Measurements from ENCODE around the gene SEC24D.

SEC24D gene

DNA sequence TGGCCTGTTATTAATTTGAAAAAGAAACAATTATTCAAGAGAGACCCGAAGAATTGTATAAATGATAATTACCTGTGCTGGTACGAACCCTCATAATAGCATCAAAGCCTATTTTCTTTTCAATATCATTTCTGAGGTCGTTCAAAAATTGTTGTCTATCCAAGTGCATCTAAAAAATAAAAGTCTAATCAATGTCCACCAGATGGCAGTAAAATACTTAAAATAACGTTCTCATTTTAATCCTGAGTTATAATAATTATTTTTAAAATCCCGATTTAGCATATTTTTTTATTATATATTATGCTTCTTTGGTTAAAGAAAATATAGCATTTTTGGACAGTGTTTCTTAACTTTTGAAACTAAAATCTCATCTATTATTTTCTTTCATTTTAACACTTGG lies 95.1 kb downstream of the SEC24D start:
- no peak overlapping the region for H3K4me2 ChIP-seq (ENCODE audit: low read length)
- no peaks in the 10 kb centered on the region for H4K20me1 ChIP-seq (ENCODE audit: control insufficient read depth, insufficient read depth, low read depth, low read length)
- no peaks in the 10 kb centered on the region for H3K79me2 ChIP-seq (ENCODE audit: control insufficient read depth, low read length)
- H3K9me3 ChIP-seq (ENCODE audit: control insufficient read depth, insufficient read depth, low read length): no peaks in the 10 kb centered on the region
- H3K36me3 ChIP-seq (ENCODE audit: control insufficient read depth, low read length): peaks cover 43% of the 10 kb centered on the region
- no peaks in the 10 kb centered on the region for H3K9me2 ChIP-seq (replicated peaks; ENCODE audit: control insufficient read depth, low read length)
- no peak overlapping the region for H3K4me3 ChIP-seq (ENCODE audit: low read length)
- H3K4me1 ChIP-seq (ENCODE audit: control insufficient read depth, low read length): peaks cover 5% of the 10 kb centered on the region; the same call in 1 of the 2 replicates
- no peak for TF ChIP-seq EZH2phosphoT487 (IDR thresholded peaks at IDR 0.05; ENCODE audit: borderline replicate concordance, low read length)
- TF ChIP-seq, protein P1, sequence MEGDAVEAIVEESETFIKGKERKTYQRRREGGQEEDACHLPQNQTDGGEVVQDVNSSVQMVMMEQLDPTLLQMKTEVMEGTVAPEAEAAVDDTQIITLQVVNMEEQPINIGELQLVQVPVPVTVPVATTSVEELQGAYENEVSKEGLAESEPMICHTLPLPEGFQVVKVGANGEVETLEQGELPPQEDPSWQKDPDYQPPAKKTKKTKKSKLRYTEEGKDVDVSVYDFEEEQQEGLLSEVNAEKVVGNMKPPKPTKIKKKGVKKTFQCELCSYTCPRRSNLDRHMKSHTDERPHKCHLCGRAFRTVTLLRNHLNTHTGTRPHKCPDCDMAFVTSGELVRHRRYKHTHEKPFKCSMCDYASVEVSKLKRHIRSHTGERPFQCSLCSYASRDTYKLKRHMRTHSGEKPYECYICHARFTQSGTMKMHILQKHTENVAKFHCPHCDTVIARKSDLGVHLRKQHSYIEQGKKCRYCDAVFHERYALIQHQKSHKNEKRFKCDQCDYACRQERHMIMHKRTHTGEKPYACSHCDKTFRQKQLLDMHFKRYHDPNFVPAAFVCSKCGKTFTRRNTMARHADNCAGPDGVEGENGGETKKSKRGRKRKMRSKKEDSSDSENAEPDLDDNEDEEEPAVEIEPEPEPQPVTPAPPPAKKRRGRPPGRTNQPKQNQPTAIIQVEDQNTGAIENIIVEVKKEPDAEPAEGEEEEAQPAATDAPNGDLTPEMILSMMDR (IDR thresholded peaks at IDR 0.05; ENCODE audit: low read depth, low read length, poor library complexity, severe bottlenecking): no peak
- no peaks in the 10 kb centered on the region for H3K27me3 ChIP-seq (ENCODE audit: control insufficient read depth, low read length)
- H3K27ac ChIP-seq (ENCODE audit: low read depth, low read length): no peak overlapping the region
- no peaks in the 10 kb centered on the region; the same call in 1 of the 2 replicates for H3F3A ChIP-seq (ENCODE audit: control insufficient read depth, insufficient read depth)

DNA sequence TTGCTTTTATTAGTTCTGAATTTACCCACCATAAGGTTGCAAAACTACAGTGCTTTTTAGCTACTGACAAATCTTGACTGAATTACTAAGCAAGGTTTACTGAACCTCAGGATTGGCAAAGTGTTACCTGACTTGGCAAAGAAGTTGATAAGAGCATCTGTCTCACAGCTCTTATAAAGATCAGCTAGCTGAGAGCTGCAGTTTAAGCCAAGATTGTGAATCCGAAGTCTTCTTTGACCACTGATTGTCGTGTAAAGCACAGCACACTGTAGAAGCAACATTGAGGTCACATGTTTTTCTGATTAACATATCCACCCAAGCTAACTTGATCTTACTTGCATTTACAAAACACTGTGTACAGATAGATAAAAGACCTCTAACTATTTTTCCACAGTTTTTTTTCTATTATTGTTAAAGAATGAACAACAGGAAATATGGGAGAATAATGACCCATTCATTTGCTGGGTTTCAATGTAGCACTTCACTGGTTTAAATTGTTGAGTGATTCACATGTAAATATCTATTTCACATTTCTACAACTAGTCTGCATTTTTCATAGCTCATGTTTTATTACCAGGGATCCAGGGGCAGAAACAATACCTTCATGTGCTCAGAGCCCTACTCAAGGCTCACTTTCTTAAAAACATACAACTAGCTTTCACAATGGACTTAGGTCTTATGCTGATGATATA lies 96.8 kb downstream of the SEC24D start:
- Histone ChIP-seq H3K4me1 (ENCODE audit: control insufficient read depth, low read length) (peaks cover 5% of the 10 kb centered on the region; the same call in 1 of the 2 replicates), H3K9me2 (replicated peaks; ENCODE audit: control insufficient read depth, low read length) (no peaks in the 10 kb centered on the region), H3K79me2 (ENCODE audit: control insufficient read depth, low read length) (no peaks in the 10 kb centered on the region), H3F3A (ENCODE audit: control insufficient read depth, insufficient read depth) (no peaks in the 10 kb centered on the region; the same call in 1 of the 2 replicates), H3K9me3 (ENCODE audit: control insufficient read depth, insufficient read depth, low read length) (no peaks in the 10 kb centered on the region), H3K36me3 (ENCODE audit: control insufficient read depth, low read length) (peaks cover 43% of the 10 kb centered on the region), H3K4me2 (ENCODE audit: low read length) (no peak overlapping the region), H3K27ac (ENCODE audit: low read depth, low read length) (no peak overlapping the region), H4K20me1 (ENCODE audit: control insufficient read depth, insufficient read depth, low read depth, low read length) (no peaks in the 10 kb centered on the region), H3K4me3 (ENCODE audit: low read length) (no peak overlapping the region), H3K27me3 (ENCODE audit: control insufficient read depth, low read length) (no peaks in the 10 kb centered on the region)
- TF ChIP-seq, protein P1 (IDR thresholded peaks at IDR 0.05; ENCODE audit: low read depth, low read length, poor library complexity, severe bottlenecking): no peak
- TF ChIP-seq EZH2phosphoT487 (IDR thresholded peaks at IDR 0.05; ENCODE audit: borderline replicate concordance, low read length): no peak

DNA sequence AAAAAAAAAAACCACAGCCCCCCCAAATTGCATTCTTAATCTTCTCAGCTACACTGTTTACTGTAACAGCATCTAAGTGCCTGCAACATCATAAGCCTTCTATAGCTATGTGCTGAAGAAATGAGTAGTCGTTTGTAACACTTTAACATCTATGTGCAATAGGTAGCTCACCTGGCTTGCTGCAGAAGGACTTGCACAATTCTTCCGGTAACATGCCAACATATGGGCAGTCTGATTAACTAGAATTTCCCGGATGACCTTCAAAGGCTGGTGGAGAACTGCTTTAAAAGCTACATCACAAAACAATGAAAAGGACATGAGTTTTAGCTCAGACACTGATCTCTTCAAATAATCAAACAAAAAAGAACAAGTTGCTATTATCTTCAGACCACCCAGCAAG lies 97.8 kb downstream of the SEC24D start:
- TF ChIP-seq, protein P1 (IDR thresholded peaks at IDR 0.05; ENCODE audit: low read depth, low read length, poor library complexity, severe bottlenecking): no peak
- no peak for TF ChIP-seq EZH2phosphoT487 (IDR thresholded peaks at IDR 0.05; ENCODE audit: borderline replicate concordance, low read length)
- Histone ChIP-seq H3K4me1 (ENCODE audit: control insufficient read depth, low read length) (peaks cover 5% of the 10 kb centered on the region; the same call in 1 of the 2 replicates), H3K79me2 (ENCODE audit: control insufficient read depth, low read length) (no peaks in the 10 kb centered on the region), H3F3A (ENCODE audit: control insufficient read depth, insufficient read depth) (no peaks in the 10 kb centered on the region; the same call in 1 of the 2 replicates), H3K36me3 (ENCODE audit: control insufficient read depth, low read length) (peaks cover 38% of the 10 kb centered on the region), H3K27me3 (ENCODE audit: control insufficient read depth, low read length) (no peaks in the 10 kb centered on the region), H3K4me3 (ENCODE audit: low read length) (no peak overlapping the region), H3K4me2 (ENCODE audit: low read length) (no peak overlapping the region), H3K27ac (ENCODE audit: low read depth, low read length) (no peak overlapping the region), H3K9me3 (ENCODE audit: control insufficient read depth, insufficient read depth, low read length) (no peaks in the 10 kb centered on the region), H4K20me1 (ENCODE audit: control insufficient read depth, insufficient read depth, low read depth, low read length) (no peaks in the 10 kb centered on the region), H3K9me2 (replicated peaks; ENCODE audit: control insufficient read depth, low read length) (no peaks in the 10 kb centered on the region)

Measured in DOHH2 (cell line).